Amygdala (tissue), 56 donors: ENCODE measurements around the gene CEP162.
"Not testable (repeated sequence)": the region's sequence is repeated elsewhere in the genome, so short reads cannot be mapped to it uniquely, and the experiment has no call there.

ENCODE experiments used
- DNase-seq, 56 donors: peaks; one replicate each; lab custom pipeline; 2025; lab: John Stamatoyannopoulos, UW

The CEP162 gene

DNA sequence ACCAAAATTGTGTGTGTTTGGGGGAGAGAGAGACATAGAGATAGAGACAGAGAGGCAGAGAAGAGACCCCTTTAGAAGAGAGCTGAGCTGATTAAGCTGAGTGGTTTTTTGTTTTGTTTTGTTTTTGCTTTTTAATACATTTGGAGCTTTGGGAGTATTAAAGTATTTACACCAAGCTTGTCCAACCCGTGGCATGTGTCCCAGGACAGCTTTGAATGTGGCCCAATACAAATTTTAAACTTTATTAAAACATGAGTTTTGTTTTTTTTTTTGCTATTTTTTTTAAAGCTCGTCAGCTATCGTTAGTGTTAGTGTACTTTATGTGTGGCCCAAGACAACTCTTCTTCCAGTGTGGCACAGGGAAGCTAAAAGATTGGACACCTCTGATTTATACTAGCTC, 137.9 kb downstream of the CEP162 start:
- no peak for DNase-seq

DNA sequence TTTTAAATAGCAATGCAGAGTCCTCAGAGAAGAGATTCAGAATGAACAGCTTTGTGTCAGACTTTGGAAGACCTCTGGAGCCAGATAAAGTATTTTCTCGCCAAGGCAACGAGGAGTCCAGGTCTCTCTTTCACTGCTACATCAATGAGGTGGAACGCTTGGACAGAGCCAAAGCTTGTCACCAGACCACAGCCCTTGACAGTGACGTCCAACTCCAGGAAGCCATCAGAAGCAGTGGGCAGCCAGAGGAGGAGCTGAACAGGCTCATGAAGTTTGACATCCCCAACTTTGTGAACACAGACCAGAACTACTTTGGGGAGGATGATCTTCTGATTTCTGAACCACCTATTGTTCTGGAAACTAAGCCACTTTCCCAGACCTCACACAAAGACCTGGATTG, 138.4 kb downstream of the CEP162 start:
- DNase-seq: no peak

DNA sequence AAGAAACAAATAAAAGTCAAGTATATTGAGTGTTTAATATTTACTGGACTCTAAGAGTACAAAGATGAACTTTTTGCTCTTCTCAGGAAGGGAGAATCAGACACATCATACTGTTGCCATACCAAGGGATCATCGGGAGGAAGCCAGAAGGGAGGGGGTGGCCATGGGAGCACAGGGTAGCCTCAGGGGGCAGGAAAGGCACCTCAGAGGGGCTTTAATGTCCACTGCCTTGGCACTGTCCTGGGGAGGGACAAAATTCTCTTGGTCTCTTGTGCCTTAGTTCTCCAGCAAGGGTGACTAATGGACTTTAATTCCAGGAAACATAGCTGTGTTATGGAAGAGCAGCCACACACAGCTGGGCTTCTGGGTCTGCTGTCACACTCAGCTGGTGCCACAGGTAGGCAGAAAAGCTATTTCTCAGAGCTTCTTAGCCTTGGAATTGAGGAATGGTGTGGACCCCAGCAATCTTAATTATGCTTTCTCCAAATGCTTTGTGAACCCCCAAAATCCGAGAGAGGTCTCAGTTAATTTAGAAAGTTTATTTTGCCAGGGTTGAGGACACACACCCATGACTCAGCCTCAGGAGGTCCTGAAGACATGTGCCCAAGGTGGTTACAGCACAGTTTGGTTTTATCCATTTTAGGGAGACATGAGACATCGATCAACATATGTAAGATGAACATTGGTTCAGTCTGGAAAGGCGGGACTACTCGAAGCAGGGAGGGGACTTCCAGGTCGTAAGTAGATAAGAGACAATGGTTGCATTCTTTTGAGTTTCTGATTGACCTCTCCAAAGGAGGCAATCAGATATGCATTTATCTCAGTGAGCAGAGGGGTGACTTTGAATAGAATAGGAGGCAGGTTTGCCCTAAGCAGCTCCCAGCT, 140.7 kb downstream of the CEP162 start:
- no peak for DNase-seq

DNA sequence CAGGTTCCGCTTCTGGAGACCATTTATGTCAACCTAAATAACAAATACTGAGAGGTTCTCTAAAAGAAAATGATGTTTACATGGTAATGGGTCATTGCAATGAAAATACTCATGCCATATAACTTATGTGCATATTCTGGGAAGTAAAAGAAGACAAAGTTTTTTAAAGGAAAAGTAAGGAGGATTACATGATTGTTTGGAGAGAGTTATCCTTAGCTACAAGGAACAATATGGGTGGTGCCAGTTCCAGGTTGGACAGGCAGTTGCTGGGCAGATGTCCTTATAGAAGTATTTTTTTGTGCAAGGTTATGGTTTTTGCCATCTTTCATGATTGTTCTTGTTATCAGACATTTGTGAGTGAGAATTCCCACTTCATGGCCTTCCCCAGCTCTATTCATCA, 141.4 kb downstream of the CEP162 start:
- no peak for DNase-seq

DNA sequence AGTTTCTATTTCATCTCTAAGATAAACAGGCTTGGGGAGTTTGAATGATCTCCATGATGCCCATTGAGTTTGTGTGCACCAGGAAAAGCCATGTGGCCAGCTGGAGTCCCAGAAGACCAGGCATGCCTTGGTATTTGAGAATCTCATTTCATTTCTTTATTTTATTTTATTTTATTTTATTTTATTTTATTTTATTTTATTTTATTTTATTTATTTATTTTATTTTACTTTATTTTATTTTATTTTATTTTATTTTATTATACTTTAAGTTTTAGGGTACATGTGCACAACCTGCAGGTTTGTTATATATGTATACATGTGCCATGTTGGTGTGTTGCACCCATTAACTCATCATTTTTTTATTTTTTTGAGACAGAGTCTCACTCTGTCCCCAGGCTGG, 142.7 kb downstream of the CEP162 start:
- not testable (repeated sequence) for DNase-seq

DNA sequence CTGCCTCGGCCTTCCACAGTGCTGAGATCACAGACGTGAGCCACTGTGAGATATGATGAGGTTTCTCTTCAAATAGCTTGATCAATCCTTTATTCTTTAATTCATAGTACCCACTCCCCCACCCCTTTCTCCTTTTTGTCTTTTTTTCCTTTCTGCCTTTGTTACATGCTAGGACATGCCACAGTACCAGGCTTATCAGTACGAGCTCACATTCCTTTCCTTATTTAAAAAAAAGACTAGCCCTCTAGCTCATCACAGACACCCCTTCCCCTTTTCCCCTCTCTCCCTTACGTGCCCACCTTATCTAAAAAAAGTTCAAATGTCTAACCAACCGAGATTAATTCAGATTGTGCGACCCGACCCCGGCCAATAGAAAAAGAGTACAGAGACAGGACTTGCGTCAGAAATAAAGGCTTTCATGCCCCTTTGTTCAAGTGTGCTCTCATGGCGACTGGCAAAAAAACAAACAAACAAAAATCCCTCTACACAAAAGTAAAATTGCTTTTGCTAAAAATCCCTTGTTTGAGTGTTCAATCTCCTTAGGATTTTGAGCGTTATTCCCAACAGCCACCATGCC, 144.7 kb downstream of the CEP162 start:
- DNase-seq: no peak

DNA sequence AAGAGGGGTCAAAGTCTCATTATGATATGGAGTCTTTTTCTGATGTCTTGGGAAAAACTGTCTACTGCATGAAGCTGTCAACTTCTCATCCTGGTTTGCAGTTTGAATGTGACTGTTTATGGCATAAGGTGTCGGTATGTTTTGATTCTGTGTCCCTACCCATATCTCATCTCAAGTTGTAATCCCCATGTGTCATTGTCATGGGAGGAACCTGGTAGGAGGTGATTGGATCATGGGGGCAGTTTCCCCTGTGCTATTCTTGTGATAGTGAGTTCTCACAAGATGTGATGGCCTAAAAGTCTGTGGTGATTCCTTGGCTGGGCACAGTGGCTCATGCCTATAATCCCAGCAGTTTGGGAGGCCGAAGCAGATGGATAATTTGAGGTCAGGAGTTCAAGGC, 146.2 kb downstream of the CEP162 start:
- no peak for DNase-seq

DNA sequence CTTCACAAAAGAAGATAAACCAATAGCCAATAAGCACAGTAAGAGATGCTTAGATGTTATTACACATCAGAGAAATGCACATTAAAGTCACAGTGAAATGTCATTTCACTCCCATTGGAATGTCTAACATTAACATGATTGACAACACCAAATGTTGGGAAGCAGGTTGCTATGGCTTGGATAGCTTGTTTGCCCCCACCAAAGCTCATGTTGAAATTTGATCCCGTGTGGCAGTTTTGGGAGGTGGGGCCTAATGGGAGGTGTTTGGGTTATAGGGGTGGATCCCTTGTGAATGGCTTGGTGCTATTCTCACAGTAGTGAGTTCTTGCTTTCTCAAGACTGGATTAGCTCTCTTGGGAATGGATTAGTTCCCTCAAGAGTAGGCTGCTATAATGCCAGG, 149.1 kb downstream of the CEP162 start:
- no peak for DNase-seq

DNA sequence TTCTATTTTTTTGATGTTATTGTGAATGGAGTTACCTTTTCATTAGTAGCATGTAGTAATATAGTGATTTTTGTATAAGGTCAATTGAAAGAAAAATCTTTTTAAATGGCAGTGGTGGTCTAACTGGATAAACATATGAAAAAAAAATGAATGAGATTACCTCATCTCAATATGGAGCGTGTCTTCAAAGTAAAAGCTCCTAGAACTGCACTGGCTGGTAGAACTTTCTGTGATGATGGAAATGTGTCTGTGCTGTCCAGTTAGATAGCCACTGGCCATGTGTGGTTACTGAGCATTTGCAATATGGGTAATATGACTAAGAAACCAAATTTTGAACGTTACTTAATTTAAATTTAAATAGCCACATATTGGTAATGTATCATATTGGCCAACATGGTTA, 149.8 kb downstream of the CEP162 start:
- no peak for DNase-seq

DNA sequence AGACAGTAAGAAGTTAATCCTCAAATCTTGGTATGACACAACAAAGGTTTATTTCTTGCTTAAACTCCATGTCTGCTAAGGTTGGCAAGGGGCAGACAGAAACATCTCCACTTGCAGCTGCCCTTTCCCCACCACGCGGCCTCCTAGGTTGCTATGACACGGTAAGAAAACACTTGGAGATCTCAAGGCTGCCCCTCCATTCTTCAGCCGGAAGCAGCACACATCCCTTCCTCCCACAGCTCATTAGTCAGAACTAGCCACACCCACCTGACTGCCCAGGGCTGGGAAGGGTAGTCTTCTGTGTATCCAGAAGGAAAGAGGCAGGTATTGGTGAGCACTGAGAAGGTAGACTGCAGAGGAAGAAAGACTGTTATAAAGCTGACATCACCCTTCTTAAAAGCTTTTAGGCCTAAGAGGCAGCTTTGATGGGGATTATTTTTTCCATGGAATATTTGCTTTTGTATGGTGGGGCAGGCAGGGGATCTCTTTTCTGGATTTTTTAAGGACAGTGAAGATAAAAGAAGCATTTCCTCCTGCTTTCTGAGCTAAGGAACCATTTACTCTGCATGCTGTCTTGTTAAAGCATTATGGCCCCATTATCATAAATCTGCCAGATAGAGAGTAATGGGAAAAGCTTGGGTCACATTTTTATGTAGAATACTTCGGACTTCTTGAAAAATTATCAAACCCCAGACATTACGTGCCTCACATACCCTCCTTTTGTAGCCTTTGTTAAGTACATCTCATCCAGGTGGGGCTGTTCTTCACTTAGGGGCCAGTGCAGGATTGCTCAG, 152.3 kb downstream of the CEP162 start:
- DNase-seq: no peak
